ENCODE results near the gene ASCL1. TPM values are rescaled to one million over a fixed set of nuclear protein-coding genes. Genes with fewer than 3 reads are reported as not detected.

Gene ASCL1
- total RNA-seq = not detected in 2 replicates

DNA sequence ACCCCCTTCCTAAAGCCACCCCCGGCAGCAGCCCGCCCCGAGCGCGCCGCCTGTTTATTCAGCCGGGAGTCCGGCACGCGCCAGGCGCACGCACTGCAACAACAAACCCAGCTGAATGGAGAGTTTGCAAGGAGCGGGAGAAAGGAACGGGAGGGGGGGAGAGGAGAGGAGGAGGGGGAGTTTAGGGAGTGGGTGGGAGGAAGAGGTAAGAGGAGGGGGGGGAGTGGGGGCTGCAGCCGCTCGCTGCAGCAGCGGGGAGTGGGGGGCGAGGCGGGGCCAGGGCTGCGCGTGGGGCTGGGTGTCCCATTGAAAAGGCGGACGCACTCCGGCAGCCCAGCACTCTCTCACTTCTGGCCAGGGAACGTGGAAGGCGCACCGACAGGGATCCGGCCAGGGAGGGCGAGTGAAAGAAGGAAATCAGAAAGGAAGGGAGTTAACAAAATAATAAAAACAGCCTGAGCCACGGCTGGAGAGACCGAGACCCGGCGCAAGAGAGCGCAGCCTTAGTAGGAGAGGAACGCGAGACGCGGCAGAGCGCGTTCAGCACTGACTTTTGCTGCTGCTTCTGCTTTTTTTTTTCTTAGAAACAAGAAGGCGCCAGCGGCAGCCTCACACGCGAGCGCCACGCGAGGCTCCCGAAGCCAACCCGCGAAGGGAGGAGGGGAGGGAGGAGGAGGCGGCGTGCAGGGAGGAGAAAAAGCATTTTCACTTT, at the start of gene ASCL1:
Gene ASCL1 (plus strand): TSS at position 336 of the 712 bp plus-strand sequence. CDS start 571 bp downstream, outside the sequence.
- no peak for DNase-seq (ENCODE audit: low read depth)

DNA sequence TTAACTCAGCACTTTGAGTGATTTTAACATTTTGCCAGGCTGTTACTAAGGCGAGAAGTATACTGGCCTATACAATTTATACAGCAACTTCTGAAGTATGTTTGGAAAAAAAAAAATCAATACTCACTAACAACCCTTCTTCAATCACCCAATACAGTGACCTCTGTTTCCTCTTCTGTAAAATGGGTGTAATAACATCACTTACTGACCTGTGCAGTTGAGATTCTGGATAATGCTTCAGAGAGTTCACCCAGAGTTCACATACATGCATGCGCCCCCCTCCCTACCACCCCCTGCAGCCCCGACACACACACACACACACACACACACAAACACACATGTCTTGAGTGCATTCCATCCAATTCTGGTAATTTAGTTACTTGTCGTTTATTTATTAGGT, 49.6 kb upstream of the ASCL1 start:
- no peak for DNase-seq (ENCODE audit: low read depth)

DNA sequence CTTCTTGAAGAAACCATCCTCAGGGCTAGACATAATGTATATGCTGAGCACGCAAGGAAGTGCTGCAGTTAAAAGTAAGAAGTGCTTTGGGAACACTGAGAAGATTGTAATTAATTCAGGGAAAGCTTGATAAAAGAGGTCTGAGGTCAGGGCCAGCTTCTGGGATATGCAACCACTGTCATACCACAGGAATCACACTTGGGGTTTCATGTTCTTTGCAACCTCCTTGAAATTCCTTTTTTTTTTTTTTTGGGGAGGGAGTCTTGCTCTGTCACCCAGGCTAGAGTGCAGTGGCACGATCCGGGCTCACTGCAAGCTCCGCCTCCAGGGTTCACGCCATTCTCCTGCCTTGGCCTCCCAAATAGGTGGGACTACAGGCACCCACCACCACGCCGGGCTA, 47.3 kb upstream of the ASCL1 start:
- DNase-seq (ENCODE audit: low read depth) = no peak

DNA sequence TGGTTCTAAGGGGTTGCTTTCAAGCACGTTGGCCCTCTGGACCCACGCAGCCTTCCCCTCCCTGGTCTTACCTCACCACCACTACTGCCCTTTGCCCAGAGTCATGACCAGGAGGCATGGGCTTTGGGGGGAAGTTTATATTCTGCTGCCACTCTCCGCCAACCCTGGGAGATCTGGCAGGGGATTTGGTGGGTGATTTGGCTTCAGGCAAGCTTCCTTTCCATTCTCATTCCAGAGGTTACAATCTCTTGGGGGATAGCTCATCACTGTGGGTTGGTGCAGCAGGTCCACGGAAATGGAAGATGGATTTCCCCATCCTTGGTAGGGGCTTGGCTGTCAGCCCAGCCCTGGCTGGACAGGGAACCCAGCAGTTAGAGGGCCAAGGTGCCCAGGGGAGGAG, 46.7 kb upstream of the ASCL1 start:
- no peak for DNase-seq (ENCODE audit: low read depth)

DNA sequence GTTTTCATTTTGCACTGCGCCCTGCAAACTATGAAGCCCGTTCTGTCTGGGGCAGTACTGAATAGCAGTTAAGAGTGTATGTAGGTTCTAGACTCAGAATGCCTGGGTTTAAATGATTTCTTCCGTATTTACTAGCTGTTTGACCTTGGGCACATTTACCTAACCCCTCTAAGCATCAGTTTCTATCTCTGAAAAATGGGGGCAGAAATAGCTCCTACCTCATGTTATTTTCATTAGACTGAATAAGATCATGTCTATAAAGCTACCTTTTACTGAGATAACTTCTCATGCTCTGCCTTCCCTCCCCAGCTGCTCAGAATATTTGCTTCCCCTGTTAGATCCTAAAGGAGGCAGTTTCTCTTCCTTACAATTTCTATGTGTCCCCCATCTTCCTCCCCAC, 46.2 kb upstream of the ASCL1 start:
- no peak for DNase-seq (ENCODE audit: low read depth)

DNA sequence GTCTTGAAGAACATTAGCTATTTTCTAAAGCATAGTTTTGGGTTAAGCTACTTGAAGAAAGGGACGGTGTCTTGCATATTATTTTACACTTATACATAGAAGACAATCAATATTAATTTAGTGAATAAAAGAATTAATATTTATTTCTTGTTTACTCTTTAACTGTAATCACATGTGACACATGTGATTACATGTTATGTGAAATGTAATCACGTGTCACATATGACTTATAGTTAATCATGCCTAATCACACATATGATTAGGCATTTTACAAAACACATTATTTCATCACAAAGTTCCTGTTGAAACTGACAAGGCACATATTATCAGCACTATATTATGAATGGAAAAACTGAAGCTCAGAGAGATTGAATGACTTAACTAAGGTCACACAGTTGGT, 45.2 kb upstream of the ASCL1 start:
- DNase-seq (ENCODE audit: low read depth) = no peak

DNA sequence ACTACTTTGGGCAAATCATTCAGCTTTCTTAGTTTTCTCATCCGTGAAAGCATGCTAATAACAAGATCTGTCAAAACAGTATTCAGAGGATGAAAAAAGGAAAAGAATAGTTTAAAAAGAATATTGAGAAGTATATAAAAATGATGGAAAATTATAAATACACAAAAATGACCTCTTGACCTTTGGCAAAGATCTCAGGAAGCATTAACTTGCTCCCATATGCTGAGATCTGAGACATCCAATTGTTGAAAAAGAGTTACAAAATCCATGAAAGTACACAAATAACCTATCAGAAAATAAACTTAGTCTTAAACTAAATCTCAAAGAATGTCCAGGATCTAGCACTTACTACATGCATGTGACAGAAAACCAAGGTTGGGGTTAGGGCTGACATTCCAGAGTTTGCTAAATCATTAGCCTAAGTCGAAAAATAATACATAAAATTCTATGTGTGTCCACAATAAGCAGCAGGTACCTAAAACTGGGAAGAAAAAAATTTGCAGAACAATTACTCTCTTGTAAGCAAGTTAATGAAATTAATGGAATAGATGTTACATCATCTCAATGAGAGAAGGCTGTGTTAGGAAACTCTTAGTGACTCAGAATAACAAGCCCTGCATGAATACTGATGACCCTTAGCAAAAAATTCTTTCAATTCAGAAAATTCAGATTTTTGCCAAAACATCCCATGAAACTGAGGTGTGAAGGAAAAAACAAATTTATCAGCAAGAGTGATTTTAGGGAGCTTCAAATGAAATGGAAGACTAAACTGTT, 43.8 kb upstream of the ASCL1 start:
- peak; percentile 25 for DNase-seq (ENCODE audit: low read depth)

DNA sequence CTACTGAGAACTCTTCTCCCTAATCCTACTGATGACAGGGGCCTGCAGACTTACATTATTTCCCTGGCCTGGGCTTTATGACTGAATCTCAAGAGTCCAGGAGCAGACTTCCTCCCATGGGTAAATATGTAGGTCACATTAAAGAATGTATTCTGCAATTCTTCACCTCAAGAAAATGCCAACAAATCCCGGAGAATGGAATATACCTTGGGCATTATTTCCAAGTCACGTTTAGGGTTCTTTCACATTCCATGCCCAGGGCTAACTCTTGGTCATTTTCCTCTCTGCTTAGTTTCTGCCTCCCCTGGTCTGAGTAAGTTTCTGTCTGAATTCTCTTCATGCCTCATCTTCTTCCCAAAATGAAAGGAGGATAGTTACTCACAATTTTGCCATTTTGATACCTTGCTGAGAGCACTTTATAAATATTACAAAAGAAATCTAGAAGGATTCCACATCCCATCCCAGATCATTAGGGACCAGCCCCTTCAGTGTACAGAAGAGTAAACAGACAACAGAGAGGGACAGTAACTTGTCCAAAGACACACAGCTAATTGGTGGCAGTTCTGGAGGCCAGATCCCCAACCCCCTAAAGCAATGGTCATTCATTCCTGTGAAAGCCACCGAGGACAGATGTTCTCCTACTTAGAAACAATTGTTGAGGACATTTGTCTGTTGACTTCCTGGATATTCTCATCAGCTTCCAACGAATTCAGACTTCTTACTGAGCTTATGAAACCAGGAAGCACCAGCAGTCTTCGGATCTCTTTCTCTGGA, 41.0 kb upstream of the ASCL1 start:
- no peak for DNase-seq (ENCODE audit: low read depth)

DNA sequence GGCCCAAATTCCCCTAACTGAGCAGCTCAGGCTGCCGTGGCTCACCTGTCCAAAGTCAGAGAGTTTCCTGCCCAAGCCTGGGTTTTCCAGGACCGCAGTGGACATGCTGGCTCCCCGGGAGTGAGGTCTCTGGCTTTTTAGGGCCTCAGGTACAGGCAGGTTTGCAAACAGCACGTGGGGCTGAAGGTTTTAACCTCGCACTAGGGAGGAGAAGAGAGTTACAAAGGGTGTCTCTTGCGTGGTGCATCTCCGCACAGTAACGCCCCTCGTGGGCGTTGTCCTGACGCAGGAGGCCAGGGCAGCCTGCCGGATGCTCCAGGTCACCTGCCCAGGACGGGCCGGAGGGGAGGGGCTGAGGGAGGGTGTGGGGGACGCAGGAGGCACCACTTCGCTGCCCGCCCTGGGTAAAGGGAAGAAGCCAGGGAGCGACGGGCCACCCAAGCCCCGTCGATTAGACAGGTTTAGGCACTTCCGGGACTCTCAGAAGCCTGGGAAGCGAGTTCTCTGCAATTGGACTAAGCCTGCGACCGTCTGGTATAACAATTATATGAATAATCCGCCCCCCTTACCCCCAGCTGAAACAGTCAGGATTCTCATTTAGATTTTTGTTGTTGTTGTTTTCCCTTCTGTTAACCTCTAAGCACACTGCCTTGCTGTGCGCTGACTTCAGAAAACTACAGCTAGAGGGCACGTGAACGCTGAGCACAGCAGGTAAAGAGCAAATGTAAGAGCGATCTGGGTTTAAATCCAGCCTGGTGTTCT, 40.3 kb upstream of the ASCL1 start, which contains the start of gene PAH:
Gene PAH (minus strand): TSS at position 219 of the 762 bp plus-strand sequence. CDS start 114 bp downstream, at position 105.
- DNase-seq (ENCODE audit: low read depth) = peak; percentile 6

DNA sequence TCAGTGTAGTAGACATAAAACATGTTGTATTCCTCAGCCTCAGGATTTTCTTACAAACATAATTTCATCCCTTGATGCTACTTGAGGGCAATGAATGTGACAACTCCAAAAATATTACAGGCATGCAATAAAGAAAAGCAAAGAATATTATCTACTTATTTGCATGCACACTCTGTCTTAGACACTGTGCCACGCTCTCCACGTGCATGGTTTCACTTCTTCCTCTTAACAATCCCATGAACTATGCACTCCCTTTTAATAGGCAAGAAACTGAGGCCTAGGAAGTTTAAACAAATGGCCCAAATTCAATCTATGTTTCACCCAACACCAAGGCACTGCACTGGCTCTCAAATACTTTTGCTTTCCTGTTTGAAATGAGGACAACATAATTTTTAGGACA, 38.6 kb upstream of the ASCL1 start:
- no peak for DNase-seq (ENCODE audit: low read depth)

DNA sequence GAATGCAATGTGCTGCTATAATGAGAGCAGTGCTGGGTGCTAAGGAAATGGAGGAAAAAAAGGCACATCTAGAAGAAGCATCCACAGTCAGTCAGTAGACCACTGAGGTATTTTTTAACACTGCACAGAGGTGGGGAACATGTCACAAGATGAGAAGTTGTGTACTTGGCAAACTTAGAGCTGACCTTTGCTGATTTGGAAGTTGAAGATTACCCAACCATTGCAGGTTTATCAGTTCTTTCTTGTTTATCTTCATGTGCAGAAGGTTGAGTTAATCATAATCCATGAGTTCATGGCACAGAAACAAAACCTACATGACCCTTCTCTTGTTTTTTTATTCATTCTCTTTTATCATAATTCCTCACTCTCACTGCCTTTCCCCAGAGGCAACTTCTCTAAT, 37.2 kb upstream of the ASCL1 start:
- no peak for DNase-seq (ENCODE audit: low read depth)

DNA sequence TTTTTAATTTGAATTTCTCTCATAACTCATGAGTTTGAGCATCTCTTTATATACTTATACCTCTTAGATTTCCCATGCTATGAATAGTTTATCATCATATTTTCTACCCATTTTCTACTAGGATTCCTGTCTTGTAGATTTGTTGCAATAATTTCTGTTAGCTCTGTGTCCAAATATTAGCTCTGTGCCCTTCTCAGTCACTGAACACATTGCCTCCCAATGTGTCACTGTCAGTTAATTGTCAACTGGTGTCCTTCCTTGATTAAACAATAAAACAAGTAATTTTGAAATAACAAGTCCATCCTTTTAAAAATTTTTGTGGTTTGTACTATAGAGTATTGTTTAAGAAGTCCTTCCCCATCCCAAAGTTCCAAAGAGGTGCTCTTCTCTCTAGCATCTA, 36.2 kb upstream of the ASCL1 start:
- no peak for DNase-seq (ENCODE audit: low read depth)

DNA sequence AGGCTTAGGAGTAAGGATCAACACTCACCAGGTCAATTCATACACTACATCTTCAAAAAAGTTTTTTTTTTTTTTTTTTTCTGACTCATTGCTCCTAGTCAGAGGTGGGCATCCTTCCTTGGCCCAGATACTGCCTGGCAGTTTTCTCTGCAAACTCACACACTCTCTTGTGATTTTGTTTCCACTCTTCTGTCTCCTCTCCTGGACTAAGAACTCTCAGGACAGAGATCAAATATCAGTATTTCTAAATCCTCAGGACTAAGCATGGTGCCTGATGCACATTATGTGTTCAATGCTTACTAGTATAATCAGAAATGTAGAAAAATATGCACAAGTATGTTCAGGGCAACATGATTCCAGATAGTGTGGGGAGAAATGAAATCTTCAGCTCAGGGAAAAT, 30.3 kb upstream of the ASCL1 start:
- DNase-seq (ENCODE audit: low read depth) = no peak

DNA sequence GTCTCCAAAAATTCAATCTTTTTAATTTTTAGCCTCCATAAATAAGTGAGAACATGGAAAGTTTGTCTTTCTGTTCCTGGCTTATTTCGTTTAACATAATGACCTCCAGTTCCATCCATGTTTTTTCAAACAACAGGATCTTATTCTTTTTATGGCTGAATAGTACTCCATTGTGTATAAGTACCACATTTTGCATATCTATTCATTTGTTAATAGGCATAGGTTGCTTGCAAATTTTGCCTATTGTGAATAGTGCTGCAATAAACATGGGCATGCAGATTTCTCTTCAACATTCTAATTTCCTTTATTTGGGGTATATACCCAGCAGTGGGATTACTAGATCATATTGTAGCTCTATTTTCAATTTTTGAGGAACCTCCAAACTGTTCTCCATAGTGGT, 24.3 kb upstream of the ASCL1 start:
- DNase-seq (ENCODE audit: low read depth) = no peak

DNA sequence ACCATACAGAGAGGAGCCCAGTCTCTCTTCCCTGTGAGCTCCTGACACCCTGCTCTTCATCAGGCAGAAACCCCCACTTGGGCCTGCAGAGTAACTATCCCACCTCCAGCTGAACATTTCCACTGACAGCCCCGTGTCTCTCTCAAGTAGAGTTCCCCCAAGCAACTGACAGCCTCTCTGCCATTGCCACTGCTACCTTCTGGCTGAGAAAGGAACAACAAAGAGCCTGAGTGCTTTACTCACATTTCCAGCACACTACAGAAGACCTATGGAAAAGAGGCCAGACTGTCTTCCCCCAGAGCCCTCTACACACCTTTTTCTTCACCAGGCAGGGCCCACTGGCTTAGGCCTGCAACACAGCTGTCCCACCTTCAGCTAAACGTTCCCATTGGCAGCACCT, 18.4 kb upstream of the ASCL1 start:
- DNase-seq (ENCODE audit: low read depth) = no peak

DNA sequence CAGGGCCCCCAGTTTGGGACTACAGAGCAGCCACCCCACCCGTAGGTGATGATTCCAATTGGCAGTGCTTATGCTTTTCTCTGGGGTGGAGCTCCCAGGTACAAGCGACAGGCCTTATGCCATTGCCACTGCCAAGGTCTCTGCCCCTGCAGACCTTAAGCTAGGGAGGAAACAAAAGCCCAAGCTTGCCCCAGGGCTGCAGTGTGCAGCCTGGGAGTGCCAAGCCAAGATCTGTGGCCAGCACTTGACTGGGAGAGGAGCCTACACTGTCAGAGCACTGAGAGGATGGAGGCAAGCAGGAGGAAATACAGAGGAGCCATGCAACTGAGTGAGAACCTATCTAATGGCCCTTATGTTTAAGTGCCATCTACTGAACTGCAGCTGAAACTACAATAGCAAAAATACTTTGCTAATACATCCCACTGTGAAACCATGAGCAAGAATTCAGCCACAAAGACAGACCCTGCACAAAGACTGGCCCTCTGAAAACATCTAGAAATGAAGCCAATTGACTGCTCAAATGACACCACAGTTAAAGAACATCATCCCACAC, 17.7 kb upstream of the ASCL1 start:
- peak; percentile 6 for DNase-seq (ENCODE audit: low read depth)

DNA sequence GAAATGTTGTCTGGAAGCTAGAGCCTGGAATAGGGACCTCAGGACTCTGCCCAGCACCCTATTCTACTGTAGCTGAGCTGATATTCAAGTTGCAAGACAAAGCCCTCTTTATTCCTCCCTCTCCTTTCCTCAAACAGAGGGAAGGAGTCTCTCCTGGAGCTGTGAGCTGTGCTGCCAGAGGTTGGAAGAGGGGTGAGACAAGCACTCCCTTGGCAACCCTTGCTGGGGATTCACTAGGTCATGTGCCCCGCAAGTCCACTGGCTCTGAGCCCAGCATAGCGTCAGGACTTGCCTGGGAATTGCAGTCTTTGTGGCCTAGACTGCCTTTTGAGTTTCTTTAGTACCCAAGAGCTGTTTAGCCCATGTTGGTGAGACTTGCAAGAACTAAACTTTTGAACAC, 11.4 kb upstream of the ASCL1 start:
- DNase-seq (ENCODE audit: low read depth) = no peak

DNA sequence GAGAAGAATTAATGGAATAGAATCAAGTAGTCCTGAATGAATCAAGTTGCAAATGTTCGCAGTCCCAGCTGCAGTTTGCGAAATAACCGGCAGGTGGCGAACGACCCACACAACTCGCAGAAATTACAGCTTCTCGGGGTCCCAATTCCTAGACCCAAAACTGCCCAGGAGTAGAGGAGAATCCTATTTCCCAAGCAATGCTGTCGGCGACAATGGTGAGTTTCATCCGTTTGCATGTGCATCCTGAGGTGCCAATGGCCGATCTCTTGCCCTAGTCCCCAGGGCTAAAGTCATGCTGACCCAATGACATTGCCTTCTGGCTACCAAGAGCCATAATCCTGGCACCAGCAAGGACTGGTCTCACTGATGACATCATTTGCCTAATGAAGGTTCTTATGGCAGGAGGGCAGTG, 8.5 kb upstream of the ASCL1 start:
- peak; percentile 13 for DNase-seq (ENCODE audit: low read depth)

DNA sequence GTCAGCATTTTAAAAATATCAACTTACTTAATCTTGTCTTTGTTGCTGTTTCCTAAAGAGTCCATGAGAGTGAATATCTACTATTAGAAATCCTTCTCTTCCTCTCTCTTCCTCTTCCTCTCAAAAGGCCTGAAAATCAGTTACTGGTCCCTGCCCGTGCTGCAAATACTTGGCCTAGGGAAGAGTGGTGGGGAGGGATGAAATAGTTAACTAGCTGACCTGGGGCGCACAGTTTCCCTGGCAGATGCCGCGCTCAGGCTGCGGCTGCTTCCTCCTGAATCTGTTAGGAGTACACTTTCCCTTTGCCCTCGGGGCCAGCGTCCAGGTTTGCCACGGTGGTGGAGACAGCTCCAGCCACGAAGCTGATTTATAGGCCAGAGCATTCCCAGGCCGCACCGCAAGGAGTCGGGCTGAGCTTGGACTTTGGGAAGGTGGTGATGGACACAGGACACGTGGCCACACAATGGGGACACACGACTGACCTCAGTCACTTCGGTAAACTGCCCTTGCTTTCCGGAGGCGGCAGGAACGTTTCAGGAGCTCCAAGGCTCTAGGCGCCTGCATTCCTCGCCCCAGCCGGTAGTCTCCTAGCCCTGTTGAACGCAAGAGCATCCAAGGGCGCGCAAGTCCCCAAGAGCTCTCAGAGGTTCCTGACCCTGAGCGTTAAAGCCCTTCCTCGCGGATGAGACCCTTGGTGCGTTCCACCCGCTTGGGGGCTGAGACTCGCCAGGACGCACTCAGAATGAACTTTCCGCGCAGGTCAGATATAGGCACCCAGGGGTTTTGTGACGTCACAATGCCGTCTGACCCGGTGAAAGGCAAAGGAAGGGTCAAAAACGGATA, 7.1 kb upstream of the ASCL1 start:
- no peak for DNase-seq (ENCODE audit: low read depth)

DNA sequence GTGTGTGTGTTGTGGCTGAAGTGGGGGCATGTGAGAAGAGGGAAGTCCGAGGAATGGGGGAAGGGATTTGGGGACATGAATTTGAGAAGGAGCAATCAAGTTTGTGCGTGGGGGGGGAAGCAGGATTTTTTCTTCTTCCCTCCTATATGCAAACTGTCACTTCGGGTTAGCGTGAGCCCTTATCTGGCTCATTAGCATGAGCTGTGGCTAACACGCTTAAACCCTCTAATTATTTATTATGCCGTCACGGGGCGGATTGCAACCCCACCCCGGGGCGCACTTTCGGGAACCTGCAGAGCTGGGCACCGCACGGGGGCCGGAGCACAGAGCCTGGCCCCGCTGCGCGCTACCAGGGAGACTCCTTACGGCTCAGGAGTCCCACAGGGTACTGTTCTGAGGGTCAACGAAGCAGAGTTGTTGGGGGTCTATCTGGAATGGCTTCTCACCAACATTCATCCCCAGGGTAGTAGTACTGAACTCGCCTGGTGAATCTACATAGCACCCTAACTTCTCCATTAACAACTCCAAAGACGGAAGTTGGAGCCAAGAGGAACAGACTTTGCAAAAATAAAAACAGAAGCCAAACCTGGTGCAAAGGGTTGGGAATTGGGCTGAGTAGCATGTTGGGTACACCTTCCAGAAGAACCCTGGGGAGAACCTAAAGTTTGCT, 6.4 kb upstream of the ASCL1 start:
- DNase-seq (ENCODE audit: low read depth) = no peak

Measured in renal cortical epithelial cell (primary cell).